SKM-1 (cell line): ENCODE data around the gene LRRC8C.

Experiments
- DNase-seq: peaks from one replicate; lab custom pipeline; 2025; ENCODE audit not compliant: unreplicated experiment; lab: John Stamatoyannopoulos, UW

Gene LRRC8C

GRCh38 chr1:89670711-89671110 lies 37.8 kb downstream of the LRRC8C start:
- no peak for DNase-seq

GRCh38 chr1:89671775-89672488 lies 39.0 kb downstream of the LRRC8C start:
- DNase-seq, result no peak

GRCh38 chr1:89672489-89673183 lies 39.7 kb downstream of the LRRC8C start:
- no peak for DNase-seq

GRCh38 chr1:89673251-89673650 lies 40.3 kb downstream of the LRRC8C start:
- no peak for DNase-seq

GRCh38 chr1:89675677-89676076 lies 42.8 kb downstream of the LRRC8C start:
- DNase-seq, result no peak

GRCh38 chr1:89681045-89681729 lies 48.3 kb downstream of the LRRC8C start:
- DNase-seq, result peak; percentile 29

GRCh38 chr1:89682611-89683010 lies 49.7 kb downstream of the LRRC8C start:
- no peak for DNase-seq

GRCh38 chr1:89685461-89685860 lies 52.5 kb downstream of the LRRC8C start:
- DNase-seq, result no peak

- DNase-seq, result no peak
Measured at GRCh38 chr1:89686520-89686919, 53.6 kb downstream of the LRRC8C start.

- no peak for DNase-seq
Measured at GRCh38 chr1:89687254-89687653, 54.3 kb downstream of the LRRC8C start.

GRCh38 chr1:89688607-89689006 lies 55.7 kb downstream of the LRRC8C start:
- no peak for DNase-seq

GRCh38 chr1:89689234-89689633 lies 56.3 kb downstream of the LRRC8C start:
- no peak for DNase-seq

GRCh38 chr1:89690595-89690994 lies 57.7 kb downstream of the LRRC8C start:
- no peak for DNase-seq

- peak; percentile 79 for DNase-seq
Measured at GRCh38 chr1:89692601-89693521, 59.9 kb downstream of the LRRC8C start.

GRCh38 chr1:89695847-89696246 lies 62.9 kb downstream of the LRRC8C start:
- DNase-seq, result no peak

GRCh38 chr1:89697383-89697782 lies 64.5 kb downstream of the LRRC8C start:
- DNase-seq, result no peak

GRCh38 chr1:89698020-89698560 lies 65.2 kb downstream of the LRRC8C start:
- DNase-seq, result no peak

GRCh38 chr1:89698624-89699023 lies 65.7 kb downstream of the LRRC8C start:
- no peak for DNase-seq

GRCh38 chr1:89699451-89699986 lies 66.6 kb downstream of the LRRC8C start:
- no peak for DNase-seq

GRCh38 chr1:89701746-89702241 lies 68.9 kb downstream of the LRRC8C start:
- DNase-seq, result no peak
